ENCODE data around the gene LPCAT3.
A peak's percentile ranks its signal among the peaks of the same experiment; 100 is the strongest.

Gene LPCAT3

GRCh38 chr12:6974180-6974579, 44.1 kb downstream of the LPCAT3 start:
- H3K4me3 ChIP-seq (replicated peaks; ENCODE audit: low read depth, low read length) = no peak overlapping the region
- TF ChIP-seq, protein P1, sequence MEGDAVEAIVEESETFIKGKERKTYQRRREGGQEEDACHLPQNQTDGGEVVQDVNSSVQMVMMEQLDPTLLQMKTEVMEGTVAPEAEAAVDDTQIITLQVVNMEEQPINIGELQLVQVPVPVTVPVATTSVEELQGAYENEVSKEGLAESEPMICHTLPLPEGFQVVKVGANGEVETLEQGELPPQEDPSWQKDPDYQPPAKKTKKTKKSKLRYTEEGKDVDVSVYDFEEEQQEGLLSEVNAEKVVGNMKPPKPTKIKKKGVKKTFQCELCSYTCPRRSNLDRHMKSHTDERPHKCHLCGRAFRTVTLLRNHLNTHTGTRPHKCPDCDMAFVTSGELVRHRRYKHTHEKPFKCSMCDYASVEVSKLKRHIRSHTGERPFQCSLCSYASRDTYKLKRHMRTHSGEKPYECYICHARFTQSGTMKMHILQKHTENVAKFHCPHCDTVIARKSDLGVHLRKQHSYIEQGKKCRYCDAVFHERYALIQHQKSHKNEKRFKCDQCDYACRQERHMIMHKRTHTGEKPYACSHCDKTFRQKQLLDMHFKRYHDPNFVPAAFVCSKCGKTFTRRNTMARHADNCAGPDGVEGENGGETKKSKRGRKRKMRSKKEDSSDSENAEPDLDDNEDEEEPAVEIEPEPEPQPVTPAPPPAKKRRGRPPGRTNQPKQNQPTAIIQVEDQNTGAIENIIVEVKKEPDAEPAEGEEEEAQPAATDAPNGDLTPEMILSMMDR (IDR thresholded peaks at IDR 0.05; ENCODE audit: low read length, missing control alignments) = no peak
- no peak for DNase-seq (ENCODE audit: low read depth)

GRCh38 chr12:6970096-6970527, 48.2 kb downstream of the LPCAT3 start:
- H3K4me3 ChIP-seq (replicated peaks; ENCODE audit: low read depth, low read length) = peak overlapping the region; percentile 100
- TF ChIP-seq, protein P1 (IDR thresholded peaks at IDR 0.05; ENCODE audit: low read length, missing control alignments) = no peak
- no peak for DNase-seq (ENCODE audit: low read depth)

- TF ChIP-seq, protein P1 (IDR thresholded peaks at IDR 0.05; ENCODE audit: low read length, missing control alignments) = no peak
- DNase-seq (ENCODE audit: low read depth) = no peak
- peak overlapping the region; percentile 10 for H3K4me3 ChIP-seq (replicated peaks; ENCODE audit: low read depth, low read length)
These were observed 49.9 kb downstream of the LPCAT3 start for GRCh38 chr12:6968426-6968825.

DNA sequence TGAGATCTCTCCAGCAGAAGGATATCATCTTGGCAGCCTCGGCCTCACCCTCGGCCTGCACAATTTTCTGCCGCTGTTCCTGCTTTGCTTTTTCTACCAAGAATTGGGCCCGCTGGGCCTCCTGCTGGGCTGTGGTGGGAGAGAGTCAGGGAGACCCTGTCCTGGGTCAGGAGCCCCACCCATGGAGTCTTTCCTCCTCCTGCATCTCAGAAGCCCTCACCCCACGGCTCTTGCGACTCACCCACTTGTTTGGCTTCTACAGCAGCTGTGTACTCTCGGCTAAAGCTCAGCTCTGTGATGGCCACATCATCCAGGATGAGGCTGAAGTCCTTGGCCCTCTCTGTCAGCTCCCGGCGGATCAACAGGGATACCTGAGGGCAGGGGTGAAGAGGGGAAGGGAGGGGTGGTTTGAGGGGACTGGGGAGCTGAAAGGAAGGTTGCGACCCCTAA, 50.6 kb downstream of the LPCAT3 start:
- no peak for DNase-seq (ENCODE audit: low read depth)
- H3K4me3 ChIP-seq (replicated peaks; ENCODE audit: low read depth, low read length) = no peak overlapping the region
- TF ChIP-seq, protein P1 (IDR thresholded peaks at IDR 0.05; ENCODE audit: low read length, missing control alignments) = no peak

DNA sequence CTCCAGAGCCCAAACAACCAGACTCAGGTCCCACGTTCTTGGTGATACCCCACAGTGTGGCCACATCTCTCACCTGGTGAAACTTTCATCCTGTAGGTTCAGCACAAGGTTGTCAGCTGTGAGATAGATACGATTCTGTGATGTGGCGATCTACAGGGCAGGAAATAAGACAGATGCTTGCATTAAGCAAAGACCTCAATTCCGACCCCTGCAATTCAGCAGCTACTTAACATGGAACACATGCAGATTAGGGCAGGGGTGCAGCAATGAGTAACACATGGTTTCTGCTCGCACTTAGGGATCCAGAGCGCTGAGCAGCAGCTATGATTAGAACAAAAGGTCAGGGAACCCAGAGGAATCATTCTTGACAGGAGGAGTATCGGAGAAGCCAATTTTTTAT, 51.9 kb downstream of the LPCAT3 start:
- no peak overlapping the region for H3K4me3 ChIP-seq (replicated peaks; ENCODE audit: low read depth, low read length)
- DNase-seq (ENCODE audit: low read depth) = no peak
- TF ChIP-seq, protein P1 (IDR thresholded peaks at IDR 0.05; ENCODE audit: low read length, missing control alignments) = no peak

- TF ChIP-seq, protein P1 (IDR thresholded peaks at IDR 0.05; ENCODE audit: low read length, missing control alignments) = no peak
- no peak for DNase-seq (ENCODE audit: low read depth)
- H3K4me3 ChIP-seq (replicated peaks; ENCODE audit: low read depth, low read length) = no peak overlapping the region
These were observed 52.6 kb downstream of the LPCAT3 start for GRCh38 chr12:6965714-6966113.

DNA sequence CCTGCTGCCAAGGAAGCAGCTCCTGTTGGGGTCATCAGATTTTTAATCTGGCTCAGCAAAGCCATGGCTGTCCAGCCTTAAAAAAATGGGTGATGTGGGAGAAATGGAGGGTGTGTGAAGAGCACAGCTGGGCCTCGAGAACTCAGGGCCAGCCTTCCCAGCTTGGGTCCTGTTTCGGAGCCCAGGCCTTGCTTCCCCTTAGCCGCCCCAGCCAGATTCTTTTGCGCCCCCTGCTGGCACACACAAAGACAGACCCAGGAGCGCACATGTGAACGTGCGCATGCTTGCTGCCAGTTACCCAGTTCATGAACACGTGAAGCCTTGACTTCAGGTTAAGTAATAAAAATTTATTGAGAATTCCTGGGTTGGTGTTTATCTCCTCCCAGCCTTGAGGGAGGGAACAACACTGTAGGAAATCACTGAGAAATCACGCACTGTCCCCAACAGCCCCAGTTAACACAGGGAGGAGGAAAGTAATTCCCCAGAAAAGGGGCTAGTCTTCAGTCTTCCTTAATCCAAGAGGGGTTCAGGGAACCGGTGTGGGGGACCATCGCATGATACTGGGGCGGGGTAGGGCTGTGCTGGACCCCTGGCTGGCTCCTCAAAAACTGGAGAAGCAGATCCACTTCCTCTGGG, 53.1 kb downstream of the LPCAT3 start:
- H3K4me3 ChIP-seq (replicated peaks; ENCODE audit: low read depth, low read length) = no peak overlapping the region
- TF ChIP-seq, protein P1 (IDR thresholded peaks at IDR 0.05; ENCODE audit: low read length, missing control alignments) = peak; percentile 80
- DNase-seq (ENCODE audit: low read depth) = peak; percentile 89
